Uterus (tissue), 2 donors: ENCODE data around the gene THG1L.

Experiments used
- CTCF ChIP-seq, 4 experiments: fragments of 200-600 bp in 2 of 4; fragments of 450-650 bp in 2 of 4; sonication (generic) in 2 of 4; IDR thresholded peaks; one replicate each; pipeline ENCODE4 v1.5.1; 2016 to 2019; ENCODE audit warnings: antibody characterized with exemption in 4 of 4, mild to moderate bottlenecking in 2 of 4, moderate library complexity in 1 of 4
- POLR2A ChIP-seq, 2 donors: fragments of 450-650 bp; IDR thresholded peaks; one replicate each; pipeline ENCODE4 v1.6.1; 2016; ENCODE audit warnings: antibody characterized with exemption in 2 of 2, mild to moderate bottlenecking in 1 of 2, moderate library complexity in 1 of 2

- TF ChIP-seq CTCF (IDR thresholded peaks at IDR 0.05): no peak
- TF ChIP-seq POLR2A (IDR thresholded peaks at IDR 0.05): no peak
These were observed 54.6 kb downstream of the THG1L start for GRCh38 chr5:157785801-157786200.
